Gastroesophageal sphincter (tissue), 3 donors: Measurements from ENCODE around the gene SVOPL.

ENCODE experiments used
- EP300 ChIP-seq: sonication (generic); formaldehyde crosslinking; IDR thresholded peaks from one replicate; pipeline ENCODE4 v1.6.1; 2017; ENCODE audit warnings: antibody characterized with exemption, mild to moderate bottlenecking
- POLR2A ChIP-seq, 2 donors: fragments of 450-650 bp; IDR thresholded peaks; one replicate each; pipeline ENCODE4 v1.6.1; 2017; ENCODE audit warnings: antibody characterized with exemption in 2 of 2, mild to moderate bottlenecking in 2 of 2, moderate library complexity in 1 of 2
- POLR2AphosphoS5 ChIP-seq: sonication (generic); formaldehyde crosslinking; IDR thresholded peaks from one replicate; pipeline ENCODE4 v1.6.1; 2017; ENCODE audit warnings: antibody characterized with exemption
- TF ChIP-seq, protein P1 (sequence below), 4 experiments: fragments of 200-600 bp in 2 of 4; fragments of 450-650 bp in 2 of 4; sonication (generic) in 1 of 4; IDR thresholded peaks; one replicate each; pipeline ENCODE4 v1.5.1; 2017 to 2019; ENCODE audit warnings: antibody characterized with exemption in 4 of 4, mild to moderate bottlenecking in 2 of 4, moderate library complexity in 2 of 4

DNA sequence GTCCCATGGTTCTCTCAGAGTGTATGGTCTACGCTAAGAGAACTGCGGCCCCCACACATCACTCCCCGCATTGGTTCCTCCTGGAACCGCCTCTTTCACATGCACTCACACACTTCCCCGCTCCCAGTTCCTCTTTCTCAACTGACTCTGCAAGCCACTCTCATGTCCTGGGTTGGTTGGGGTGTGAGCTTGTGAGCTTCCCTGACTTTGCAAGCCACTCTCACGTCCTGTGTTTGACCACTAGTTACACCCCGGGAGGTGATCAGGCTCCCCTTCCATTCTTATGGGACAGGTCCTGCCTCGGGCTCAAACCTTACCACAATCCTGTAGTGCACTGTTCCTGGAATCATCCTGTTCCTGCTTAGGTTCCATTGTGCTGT is 136.1 kb downstream of the SVOPL start:
- no peak for TF ChIP-seq POLR2A (IDR thresholded peaks at IDR 0.05)
- TF ChIP-seq, protein P1, sequence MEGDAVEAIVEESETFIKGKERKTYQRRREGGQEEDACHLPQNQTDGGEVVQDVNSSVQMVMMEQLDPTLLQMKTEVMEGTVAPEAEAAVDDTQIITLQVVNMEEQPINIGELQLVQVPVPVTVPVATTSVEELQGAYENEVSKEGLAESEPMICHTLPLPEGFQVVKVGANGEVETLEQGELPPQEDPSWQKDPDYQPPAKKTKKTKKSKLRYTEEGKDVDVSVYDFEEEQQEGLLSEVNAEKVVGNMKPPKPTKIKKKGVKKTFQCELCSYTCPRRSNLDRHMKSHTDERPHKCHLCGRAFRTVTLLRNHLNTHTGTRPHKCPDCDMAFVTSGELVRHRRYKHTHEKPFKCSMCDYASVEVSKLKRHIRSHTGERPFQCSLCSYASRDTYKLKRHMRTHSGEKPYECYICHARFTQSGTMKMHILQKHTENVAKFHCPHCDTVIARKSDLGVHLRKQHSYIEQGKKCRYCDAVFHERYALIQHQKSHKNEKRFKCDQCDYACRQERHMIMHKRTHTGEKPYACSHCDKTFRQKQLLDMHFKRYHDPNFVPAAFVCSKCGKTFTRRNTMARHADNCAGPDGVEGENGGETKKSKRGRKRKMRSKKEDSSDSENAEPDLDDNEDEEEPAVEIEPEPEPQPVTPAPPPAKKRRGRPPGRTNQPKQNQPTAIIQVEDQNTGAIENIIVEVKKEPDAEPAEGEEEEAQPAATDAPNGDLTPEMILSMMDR (IDR thresholded peaks at IDR 0.05) = no peak
- no peak for TF ChIP-seq POLR2AphosphoS5
- no peak for TF ChIP-seq EP300
